Measurements from ENCODE around the gene EMP3. TPM values are rescaled to one million over a fixed set of nuclear protein-coding genes. Genes with fewer than 3 reads are reported as not detected.

The EMP3 gene
- total RNA-seq, 1 donor = 185 TPM

DNA sequence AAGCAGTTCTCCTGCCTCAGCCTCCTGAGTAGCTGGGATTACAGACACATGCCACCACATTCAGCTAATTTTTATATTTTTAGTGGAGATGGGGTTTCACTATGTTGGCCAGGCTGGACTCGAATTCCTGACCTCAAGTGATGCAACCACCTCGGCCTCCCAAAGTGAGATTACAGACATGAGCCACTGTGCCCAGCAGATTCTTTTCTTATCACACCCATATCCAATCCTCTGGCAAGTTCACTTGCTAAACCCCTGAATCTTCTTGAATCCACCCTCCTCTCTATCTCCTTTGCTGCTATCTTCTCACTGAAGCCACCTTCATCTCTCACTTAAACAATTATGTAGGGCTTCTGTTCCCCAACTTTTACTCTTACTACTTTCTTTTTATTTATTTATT lies 20.8 kb downstream of the EMP3 start:
- DNase-seq (ENCODE audit: insufficient read length, low spot score, missing footprints) = no peak
- Histone ChIP-seq H3K27ac (ENCODE audit: low read depth, low read length) (no peak overlapping the region), H3K79me2 (ENCODE audit: insufficient read depth, low read length) (no peaks in the 10 kb centered on the region), H3K9me3 (ENCODE audit: low read depth, low read length) (no peaks in the 10 kb centered on the region), H3K4me1 (ENCODE audit: insufficient read depth, low read length) (no peaks in the 10 kb centered on the region), H3K4me3 (ENCODE audit: insufficient read depth, low read length) (no peak overlapping the region), H4K20me1 (ENCODE audit: insufficient read depth, low read length) (peaks cover 2% of the 10 kb centered on the region), H3K4me2 (ENCODE audit: insufficient read depth, low read length) (no peak overlapping the region), H3K36me3 (ENCODE audit: insufficient read depth, low read length) (no peaks in the 10 kb centered on the region), H3K27me3 (ENCODE audit: insufficient read depth, low read length) (no peaks in the 10 kb centered on the region), H2AFZ (ENCODE audit: low read length) (no peak overlapping the region)
- TF ChIP-seq, protein P1, sequence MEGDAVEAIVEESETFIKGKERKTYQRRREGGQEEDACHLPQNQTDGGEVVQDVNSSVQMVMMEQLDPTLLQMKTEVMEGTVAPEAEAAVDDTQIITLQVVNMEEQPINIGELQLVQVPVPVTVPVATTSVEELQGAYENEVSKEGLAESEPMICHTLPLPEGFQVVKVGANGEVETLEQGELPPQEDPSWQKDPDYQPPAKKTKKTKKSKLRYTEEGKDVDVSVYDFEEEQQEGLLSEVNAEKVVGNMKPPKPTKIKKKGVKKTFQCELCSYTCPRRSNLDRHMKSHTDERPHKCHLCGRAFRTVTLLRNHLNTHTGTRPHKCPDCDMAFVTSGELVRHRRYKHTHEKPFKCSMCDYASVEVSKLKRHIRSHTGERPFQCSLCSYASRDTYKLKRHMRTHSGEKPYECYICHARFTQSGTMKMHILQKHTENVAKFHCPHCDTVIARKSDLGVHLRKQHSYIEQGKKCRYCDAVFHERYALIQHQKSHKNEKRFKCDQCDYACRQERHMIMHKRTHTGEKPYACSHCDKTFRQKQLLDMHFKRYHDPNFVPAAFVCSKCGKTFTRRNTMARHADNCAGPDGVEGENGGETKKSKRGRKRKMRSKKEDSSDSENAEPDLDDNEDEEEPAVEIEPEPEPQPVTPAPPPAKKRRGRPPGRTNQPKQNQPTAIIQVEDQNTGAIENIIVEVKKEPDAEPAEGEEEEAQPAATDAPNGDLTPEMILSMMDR (IDR thresholded peaks at IDR 0.05; ENCODE audit: extremely low read depth, low read depth, low read length) = no peak

GRCh38 chr19:48348045-48348444 lies 22.7 kb downstream of the EMP3 start:
- TF ChIP-seq, protein P1 (IDR thresholded peaks at IDR 0.05; ENCODE audit: extremely low read depth, low read depth, low read length) = no peak
- Histone ChIP-seq H3K4me2 (ENCODE audit: insufficient read depth, low read length) (no peak overlapping the region), H3K79me2 (ENCODE audit: insufficient read depth, low read length) (no peaks in the 10 kb centered on the region), H3K9me3 (ENCODE audit: low read depth, low read length) (no peaks in the 10 kb centered on the region), H4K20me1 (ENCODE audit: insufficient read depth, low read length) (peaks cover 2% of the 10 kb centered on the region), H3K36me3 (ENCODE audit: insufficient read depth, low read length) (no peaks in the 10 kb centered on the region), H2AFZ (ENCODE audit: low read length) (no peak overlapping the region), H3K4me1 (ENCODE audit: insufficient read depth, low read length) (no peaks in the 10 kb centered on the region), H3K4me3 (ENCODE audit: insufficient read depth, low read length) (no peak overlapping the region), H3K27me3 (ENCODE audit: insufficient read depth, low read length) (no peaks in the 10 kb centered on the region), H3K27ac (ENCODE audit: low read depth, low read length) (no peak overlapping the region)
- DNase-seq (ENCODE audit: insufficient read length, low spot score, missing footprints) = no peak

DNA sequence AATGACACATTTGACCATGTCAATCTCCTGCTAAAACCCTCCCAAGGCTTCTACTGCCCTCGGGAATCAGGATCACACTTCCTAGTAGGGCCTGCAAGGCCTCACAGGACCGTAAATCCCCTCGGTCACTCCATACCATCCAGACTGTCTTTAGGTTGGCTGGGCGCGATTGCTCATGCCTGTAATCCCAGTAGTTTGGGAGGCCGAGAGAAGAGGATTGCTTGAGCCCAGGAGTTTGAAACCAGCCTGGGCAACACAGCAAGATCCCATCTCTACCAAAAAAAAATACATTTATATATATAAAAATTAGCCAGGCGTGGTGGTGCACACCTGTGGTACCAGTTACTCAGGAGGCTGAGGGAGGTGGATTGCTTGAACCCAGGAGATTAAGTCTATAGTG lies 23.4 kb downstream of the EMP3 start:
- Histone ChIP-seq H3K27ac (ENCODE audit: low read depth, low read length) (no peak overlapping the region), H3K27me3 (ENCODE audit: insufficient read depth, low read length) (no peaks in the 10 kb centered on the region), H3K36me3 (ENCODE audit: insufficient read depth, low read length) (no peaks in the 10 kb centered on the region), H3K4me1 (ENCODE audit: insufficient read depth, low read length) (no peaks in the 10 kb centered on the region), H3K79me2 (ENCODE audit: insufficient read depth, low read length) (no peaks in the 10 kb centered on the region), H2AFZ (ENCODE audit: low read length) (no peak overlapping the region), H3K4me3 (ENCODE audit: insufficient read depth, low read length) (no peak overlapping the region), H3K4me2 (ENCODE audit: insufficient read depth, low read length) (no peak overlapping the region), H4K20me1 (ENCODE audit: insufficient read depth, low read length) (peaks cover 2% of the 10 kb centered on the region), H3K9me3 (ENCODE audit: low read depth, low read length) (no peaks in the 10 kb centered on the region)
- TF ChIP-seq, protein P1 (IDR thresholded peaks at IDR 0.05; ENCODE audit: extremely low read depth, low read depth, low read length) = no peak
- DNase-seq (ENCODE audit: insufficient read length, low spot score, missing footprints) = no peak

- peaks cover 2% of the 10 kb centered on the region for H4K20me1 ChIP-seq (ENCODE audit: insufficient read depth, low read length)
- H3K36me3 ChIP-seq (ENCODE audit: insufficient read depth, low read length) = no peaks in the 10 kb centered on the region
- no peak for DNase-seq (ENCODE audit: insufficient read length, low spot score, missing footprints)
- no peak overlapping the region for H3K4me2 ChIP-seq (ENCODE audit: insufficient read depth, low read length)
- H3K27me3 ChIP-seq (ENCODE audit: insufficient read depth, low read length) = no peaks in the 10 kb centered on the region
- H3K4me1 ChIP-seq (ENCODE audit: insufficient read depth, low read length) = no peaks in the 10 kb centered on the region
- TF ChIP-seq, protein P1 (IDR thresholded peaks at IDR 0.05; ENCODE audit: extremely low read depth, low read depth, low read length) = no peak
- no peaks in the 10 kb centered on the region for H3K79me2 ChIP-seq (ENCODE audit: insufficient read depth, low read length)
- H3K27ac ChIP-seq (ENCODE audit: low read depth, low read length) = no peak overlapping the region
- no peak overlapping the region for H3K4me3 ChIP-seq (ENCODE audit: insufficient read depth, low read length)
- no peak overlapping the region for H2AFZ ChIP-seq (ENCODE audit: low read length)
- no peaks in the 10 kb centered on the region for H3K9me3 ChIP-seq (ENCODE audit: low read depth, low read length)
Observed at GRCh38 chr19:48350856-48351255, 25.5 kb downstream of the EMP3 start.
